ENCODE measurements around the gene TFAP2C.

Gene TFAP2C

GRCh38 chr20:56628873-56629463 lies at the start of gene TFAP2C:
Gene TFAP2C (plus strand): TSS chr20:56629306. CDS start chr20:56629545, 239 bp downstream.
- DNase-seq: peak; percentile 91

GRCh38 chr20:56580226-56580625 lies 48.9 kb upstream of the TFAP2C start:
- no peak for DNase-seq

- DNase-seq: no peak
Measured at GRCh38 chr20:56581701-56582100, 47.4 kb upstream of the TFAP2C start.

GRCh38 chr20:56582542-56582941 lies 46.6 kb upstream of the TFAP2C start:
- DNase-seq: no peak

- no peak for DNase-seq
Measured at GRCh38 chr20:56584916-56585315, 44.2 kb upstream of the TFAP2C start.

- DNase-seq: no peak
Measured at GRCh38 chr20:56587307-56588041, 41.6 kb upstream of the TFAP2C start.

- DNase-seq: no peak
Measured at GRCh38 chr20:56588996-56589395, 40.1 kb upstream of the TFAP2C start.

- DNase-seq: no peak
Measured at GRCh38 chr20:56589633-56590032, 39.5 kb upstream of the TFAP2C start.

GRCh38 chr20:56590888-56591287 lies 38.2 kb upstream of the TFAP2C start:
- DNase-seq: no peak

GRCh38 chr20:56592211-56592610 lies 36.9 kb upstream of the TFAP2C start:
- no peak for DNase-seq

GRCh38 chr20:56592817-56593216 lies 36.3 kb upstream of the TFAP2C start:
- DNase-seq: no peak

- DNase-seq: no peak
Measured at GRCh38 chr20:56595746-56596475, 33.2 kb upstream of the TFAP2C start.

GRCh38 chr20:56601166-56601565 lies 27.9 kb upstream of the TFAP2C start:
- DNase-seq: no peak

- no peak for DNase-seq
Measured at GRCh38 chr20:56604673-56605072, 24.4 kb upstream of the TFAP2C start.

GRCh38 chr20:56605261-56605996 lies 23.7 kb upstream of the TFAP2C start:
- DNase-seq: no peak

- DNase-seq: peak; percentile 35
Measured at GRCh38 chr20:56606174-56606945, 22.7 kb upstream of the TFAP2C start.

- DNase-seq: no peak
Measured at GRCh38 chr20:56607061-56607704, 21.9 kb upstream of the TFAP2C start.

GRCh38 chr20:56608376-56608775 lies 20.7 kb upstream of the TFAP2C start:
- DNase-seq: no peak

GRCh38 chr20:56609321-56609720 lies 19.8 kb upstream of the TFAP2C start:
- DNase-seq: no peak

GRCh38 chr20:56610098-56610497 lies 19.0 kb upstream of the TFAP2C start:
- DNase-seq: no peak

- no peak for DNase-seq
Measured at GRCh38 chr20:56614196-56614595, 14.9 kb upstream of the TFAP2C start.

- DNase-seq: no peak
Measured at GRCh38 chr20:56616716-56617115, 12.4 kb upstream of the TFAP2C start.

All from 8988T (cell line).